ENCODE measurements around the gene CPT1A.

The CPT1A gene

GRCh38 chr11:68831124-68831523 lies 10.6 kb downstream of the CPT1A start:
- DNase-seq: no peak

- DNase-seq: no peak
These were observed 12.1 kb downstream of the CPT1A start for GRCh38 chr11:68829581-68829980.

GRCh38 chr11:68828957-68829356 lies 12.8 kb downstream of the CPT1A start:
- DNase-seq: no peak

- peak in 9 of 14 donors; percentile 4 to 58 (median 13) for DNase-seq
These were observed 13.4 kb downstream of the CPT1A start for GRCh38 chr11:68828155-68828931.

GRCh38 chr11:68827733-68828132 lies 14.0 kb downstream of the CPT1A start:
- DNase-seq: no peak

- DNase-seq: no peak
These were observed 15.0 kb downstream of the CPT1A start for GRCh38 chr11:68826726-68827125.

GRCh38 chr11:68825571-68825970 lies 16.1 kb downstream of the CPT1A start:
- DNase-seq: no peak

- DNase-seq: no peak
These were observed 19.2 kb downstream of the CPT1A start for GRCh38 chr11:68822546-68822945.

GRCh38 chr11:68821670-68822069 lies 20.0 kb downstream of the CPT1A start:
- DNase-seq: no peak

GRCh38 chr11:68819362-68819761 lies 22.4 kb downstream of the CPT1A start:
- no peak for DNase-seq

GRCh38 chr11:68818181-68818580 lies 23.5 kb downstream of the CPT1A start:
- no peak for DNase-seq

- no peak for DNase-seq
These were observed 24.2 kb downstream of the CPT1A start for GRCh38 chr11:68817554-68817953.

GRCh38 chr11:68816917-68817419 lies 24.7 kb downstream of the CPT1A start:
- DNase-seq: no peak

- DNase-seq: no peak
These were observed 25.4 kb downstream of the CPT1A start for GRCh38 chr11:68816251-68816776.

GRCh38 chr11:68813773-68814172 lies 27.9 kb downstream of the CPT1A start:
- no peak for DNase-seq

GRCh38 chr11:68812526-68812925 lies 29.2 kb downstream of the CPT1A start:
- no peak for DNase-seq

- peak in 2 of 14 donors; percentile 8 to 11 for DNase-seq
These were observed 31.6 kb downstream of the CPT1A start for GRCh38 chr11:68810164-68810563.

- no peak for DNase-seq
These were observed 32.2 kb downstream of the CPT1A start for GRCh38 chr11:68809506-68809905.

- no peak for DNase-seq
These were observed 32.9 kb downstream of the CPT1A start for GRCh38 chr11:68808787-68809186.

GRCh38 chr11:68806931-68807844 lies 34.5 kb downstream of the CPT1A start:
- no peak for DNase-seq

- no peak for DNase-seq
These were observed 36.9 kb downstream of the CPT1A start for GRCh38 chr11:68804786-68805185.

GRCh38 chr11:68803766-68804165 lies 38.0 kb downstream of the CPT1A start:
- peak in 1 of 14 donors; percentile 79 for DNase-seq

- peak in 2 of 14 donors; percentile 1 to 2 for DNase-seq
These were observed 43.4 kb downstream of the CPT1A start for GRCh38 chr11:68798221-68798813.

Data from C1 segment of cervical spinal cord (tissue), 14 donors.